Regular cardiac myocyte (primary cell): Measurements from ENCODE around the gene RD3L. TPM values are rescaled to one million over a fixed set of nuclear protein-coding genes. Genes with fewer than 3 reads are reported as not detected.

Experiments
- total RNA-seq: library from RNA; depleted of rRNA; stranded (reverse); fragments of >200 nt; gene quantifications from 2 replicates; pipeline ENCODE4 v1.2.3, GENCODE V29; 2014

Gene RD3L
- not detected in 2 replicates for total RNA-seq

DNA sequence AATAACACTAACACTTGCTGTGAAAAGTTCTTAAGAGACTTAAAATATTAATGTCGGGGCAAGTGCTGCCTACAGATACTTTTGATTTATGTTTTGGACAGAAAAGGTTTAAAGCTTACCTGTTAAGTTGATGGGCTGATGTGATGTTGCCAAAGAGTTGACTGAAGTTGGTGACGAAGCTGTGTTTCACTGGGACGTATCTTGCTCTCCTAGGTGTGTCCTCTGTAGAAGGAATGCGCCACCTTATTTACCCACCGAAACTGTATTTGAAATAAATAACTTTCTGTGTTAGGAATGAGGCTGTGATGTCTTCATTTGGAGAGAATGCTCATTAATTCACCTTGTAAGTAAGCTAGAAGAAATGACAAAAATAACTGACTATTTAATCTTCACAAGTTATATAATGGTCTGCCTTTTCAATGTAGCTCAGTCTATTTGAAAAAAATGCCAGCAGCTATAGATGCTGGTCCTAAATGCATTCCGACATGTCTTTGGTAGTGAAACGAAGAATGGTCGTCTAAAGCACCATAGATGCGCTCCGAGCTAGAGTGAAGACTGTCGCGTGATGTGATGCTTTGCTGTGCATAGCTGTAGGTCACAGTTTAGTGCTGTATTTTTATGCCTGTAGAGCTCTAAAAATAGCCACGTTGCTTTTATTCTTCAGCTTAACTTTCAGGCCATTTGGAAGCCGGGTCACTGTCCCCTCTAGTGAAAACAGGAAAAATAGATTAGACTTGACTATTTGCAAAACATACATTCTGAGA lies at the start of gene RD3L:
Gene RD3L, minus strand, starts transcription at position 557 of the 764 bp plus-strand sequence. CDS start 834 bp downstream, outside the sequence.

DNA sequence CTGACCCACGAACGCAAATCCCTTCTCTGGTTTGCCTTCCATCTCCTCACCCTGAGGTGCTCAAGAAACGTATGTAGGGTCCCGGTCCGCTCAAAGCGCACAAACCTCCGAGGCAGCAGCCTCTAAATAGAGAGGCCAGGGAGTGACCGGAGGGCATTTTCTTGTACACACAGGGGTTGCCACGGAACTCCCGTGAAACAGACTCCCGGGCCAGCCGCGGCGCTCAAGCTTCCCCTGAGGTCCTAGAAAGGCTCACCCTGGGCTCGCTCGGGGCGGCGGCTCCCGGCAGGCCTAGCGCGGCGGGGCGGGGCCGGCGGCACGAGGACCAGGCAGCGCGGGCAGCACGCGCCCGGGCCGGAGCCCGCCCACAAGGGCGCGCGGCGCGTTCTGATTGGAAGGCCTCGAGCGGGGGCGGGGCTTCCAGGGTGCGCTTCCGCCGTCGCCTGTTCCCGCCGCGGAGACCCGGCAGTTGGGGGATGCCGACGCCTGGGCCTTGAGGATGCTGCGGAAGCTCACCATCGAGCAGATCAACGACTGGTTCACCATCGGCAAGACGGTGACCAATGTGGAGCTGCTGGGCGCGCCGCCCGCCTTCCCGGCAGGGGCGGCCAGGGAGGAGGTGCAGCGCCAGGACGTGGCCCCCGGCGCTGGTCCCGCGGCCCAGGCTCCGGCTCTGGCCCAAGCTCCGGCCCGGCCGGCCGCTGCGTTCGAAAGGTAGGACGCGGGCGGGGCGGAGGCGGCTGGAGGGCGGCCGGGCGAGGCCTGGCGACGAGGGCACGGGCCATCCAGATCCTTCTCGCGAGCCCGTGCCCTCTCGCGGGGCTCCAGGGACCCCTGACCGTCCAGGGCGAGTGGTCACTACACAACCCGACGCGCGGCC lies 14.1 kb downstream of the RD3L start, which contains the start of gene TDRD9:
Gene TDRD9, plus strand, starts transcription at position 446 of the 880 bp plus-strand sequence. Its CDS starts 54 bp downstream, at position 500.

Other genes starting within 250 kb of the RD3L start
- gene XRCC3, start 227.1 kb downstream of the RD3L start, total RNA-seq = 2.8 and 23.4 TPM in 2 replicates
- gene ZFYVE21, start 226.7 kb downstream of the RD3L start, total RNA-seq = 47.1 and 55.0 TPM in 2 replicates
- gene PPP1R13B, start 95.0 kb downstream of the RD3L start, total RNA-seq = 2.1 and 7.3 TPM in 2 replicates
- 0.58 and 2.5 TPM in 2 replicates for gene TDRD9, start 14.1 kb downstream of the RD3L start, total RNA-seq
- gene ASPG, start 143.2 kb upstream of the RD3L start, total RNA-seq = not detected in 2 replicates
- under 0.01 TPM in 2 replicates for gene KIF26A, start 196.1 kb upstream of the RD3L start, total RNA-seq